ENCODE data around the gene PEX11G. TPM values are rescaled to one million over a fixed set of nuclear protein-coding genes. Genes with fewer than 3 reads are reported as not detected.

PEX11G gene
- total and polyA plus RNA-seq, 2 experiments from 2014 or later = 6.2 to 10.6 TPM

GRCh38 chr19:7504684-7505083, 15.8 kb upstream of the PEX11G start:
- no peak for DNase-seq (ENCODE audit: low spot score)
- Histone ChIP-seq H3K27me3 (peaks cover 6% of the 10 kb centered on the region), H3K9me3 (ENCODE audit: low read depth) (no peaks in the 10 kb centered on the region), H2AFZ (no peak overlapping the region), H3K36me3 (replicated peaks; ENCODE audit: insufficient read depth, low read depth) (no peaks in the 10 kb centered on the region), H3K4me1 (ENCODE audit: insufficient read depth) (no peaks in the 10 kb centered on the region), H3K4me2 (no peak overlapping the region), H3K4me3 (no peak overlapping the region), H3K9me2 (replicated peaks; ENCODE audit: insufficient read depth) (no peaks in the 10 kb centered on the region), H3K79me2 (no peaks in the 10 kb centered on the region), H4K20me1 (ENCODE audit: insufficient read depth, poor library complexity, severe bottlenecking) (no peaks in the 10 kb centered on the region), H3K27ac (no peak overlapping the region)
- WGBS (ENCODE audit: low lambda C conversion rate, missing lambda C conversion rate) = 87% methylated on average over 4 of the region's 6 CpGs
- TF ChIP-seq EZH2phosphoT487 (IDR thresholded peaks at IDR 0.05; ENCODE audit: low read depth, severe bottlenecking, unreplicated experiment) (no peak), CTCF (IDR thresholded peaks at IDR 0.05; ENCODE audit: poor library complexity) (no peak), EZH2 (IDR thresholded peaks at IDR 0.05; ENCODE audit: borderline replicate concordance) (no peak)

DNA sequence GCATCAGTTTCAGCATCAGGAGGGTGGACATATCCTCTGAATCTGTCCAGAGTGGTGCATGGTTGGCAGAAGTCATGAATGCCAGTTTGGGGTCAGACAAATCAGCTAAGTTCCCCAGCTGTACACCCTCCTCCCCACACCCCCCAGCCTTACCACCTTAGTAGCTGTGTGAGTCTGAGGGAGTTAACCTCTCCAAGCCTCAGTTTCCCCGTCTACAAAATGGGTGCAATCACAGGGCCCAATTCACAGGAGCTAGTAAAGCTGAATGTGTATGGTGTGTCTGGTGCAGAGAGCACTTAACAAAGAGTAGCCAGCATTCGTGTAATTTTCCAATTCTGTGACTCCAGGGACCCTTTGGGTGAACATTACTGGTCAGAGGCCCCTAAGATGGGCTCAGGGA, 13.7 kb upstream of the PEX11G start:
- Histone ChIP-seq H3K4me3 (no peak overlapping the region), H3K9me3 (ENCODE audit: low read depth) (no peaks in the 10 kb centered on the region), H3K4me2 (no peak overlapping the region), H3K27me3 (peaks cover 6% of the 10 kb centered on the region), H3K36me3 (replicated peaks; ENCODE audit: insufficient read depth, low read depth) (no peaks in the 10 kb centered on the region), H3K79me2 (no peaks in the 10 kb centered on the region), H3K9me2 (replicated peaks; ENCODE audit: insufficient read depth) (no peaks in the 10 kb centered on the region), H3K27ac (no peak overlapping the region), H2AFZ (no peak overlapping the region), H4K20me1 (ENCODE audit: insufficient read depth, poor library complexity, severe bottlenecking) (no peaks in the 10 kb centered on the region), H3K4me1 (ENCODE audit: insufficient read depth) (no peaks in the 10 kb centered on the region)
- DNase-seq (ENCODE audit: low spot score) = no peak
- TF ChIP-seq CTCF (IDR thresholded peaks at IDR 0.05; ENCODE audit: poor library complexity) (no peak), EZH2 (IDR thresholded peaks at IDR 0.05; ENCODE audit: borderline replicate concordance) (no peak), EZH2phosphoT487 (IDR thresholded peaks at IDR 0.05; ENCODE audit: low read depth, severe bottlenecking, unreplicated experiment) (no peak)
- WGBS (ENCODE audit: low lambda C conversion rate, missing lambda C conversion rate) = 41% methylated on average over 2 of the region's 2 CpGs

DNA sequence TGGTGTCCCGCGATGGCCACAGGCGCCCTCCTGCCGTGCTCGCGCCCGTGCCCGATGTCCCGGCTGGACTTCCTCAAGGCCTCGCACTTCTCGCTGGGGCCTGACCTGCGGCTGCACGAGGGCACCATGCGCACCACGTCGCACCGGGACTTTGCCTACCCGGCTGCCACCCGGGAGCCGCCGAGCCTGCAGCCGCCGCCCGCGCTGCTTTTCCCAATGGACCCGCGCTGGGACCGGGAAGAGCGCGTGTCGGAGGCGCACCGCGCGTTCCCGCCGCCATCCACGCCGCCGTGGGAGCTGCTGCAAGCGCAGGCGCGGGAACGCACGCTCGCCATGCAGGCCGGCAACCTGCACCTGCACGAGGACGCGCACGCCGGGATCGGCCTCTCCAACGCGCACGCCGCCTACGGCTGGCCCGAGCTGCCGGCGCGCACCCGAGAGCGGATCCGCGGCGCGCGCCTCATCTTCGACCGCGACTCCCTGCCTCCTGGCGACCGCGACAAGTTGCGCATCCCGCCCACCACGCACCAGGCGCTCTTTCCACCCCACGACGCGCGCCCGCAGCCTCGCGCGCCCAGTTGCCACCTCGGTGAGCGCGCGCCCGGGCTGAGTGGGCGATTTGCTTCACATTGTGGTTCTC, 12.1 kb upstream of the PEX11G start:
- DNase-seq (ENCODE audit: low spot score) = peak; percentile 82
- H2AFZ ChIP-seq = peak overlapping the region; percentile 71
- no peaks in the 10 kb centered on the region for H3K79me2 ChIP-seq
- no peak overlapping the region for H3K27ac ChIP-seq
- no peaks in the 10 kb centered on the region for H3K9me3 ChIP-seq (ENCODE audit: low read depth)
- H3K27me3 ChIP-seq = peaks cover 6% of the 10 kb centered on the region
- H3K4me2 ChIP-seq = peak overlapping the region; percentile 94
- H3K9me2 ChIP-seq (replicated peaks; ENCODE audit: insufficient read depth) = no peaks in the 10 kb centered on the region
- 4% methylated on average over 91 of the region's 93 CpGs for WGBS (ENCODE audit: low lambda C conversion rate, missing lambda C conversion rate)
- H4K20me1 ChIP-seq (ENCODE audit: insufficient read depth, poor library complexity, severe bottlenecking) = no peaks in the 10 kb centered on the region
- TF ChIP-seq CTCF (IDR thresholded peaks at IDR 0.05; ENCODE audit: poor library complexity) (no peak), EZH2 (IDR thresholded peaks at IDR 0.05; ENCODE audit: borderline replicate concordance) (peak; percentile 47), EZH2phosphoT487 (IDR thresholded peaks at IDR 0.05; ENCODE audit: low read depth, severe bottlenecking, unreplicated experiment) (no peak)
- no peaks in the 10 kb centered on the region for H3K36me3 ChIP-seq (replicated peaks; ENCODE audit: insufficient read depth, low read depth)
- H3K4me3 ChIP-seq = peak overlapping the region; percentile 21
- no peaks in the 10 kb centered on the region for H3K4me1 ChIP-seq (ENCODE audit: insufficient read depth)
